ENCODE results near the gene DAG1. TPM values are rescaled to one million over a fixed set of nuclear protein-coding genes. Genes with fewer than 3 reads are reported as not detected.

Gene DAG1
- total RNA-seq, 1 experiment from 2014 or later, result 40.3 TPM

- no peak overlapping the region for H3K27ac Mint-ChIP-seq (ENCODE audit: low read depth, unreplicated experiment)
- no peaks in the 10 kb centered on the region for H3K4me1 Mint-ChIP-seq (ENCODE audit: insufficient read depth, unreplicated experiment)
- DNase-seq (ENCODE audit: unreplicated experiment), result no peak
- H3K36me3 Mint-ChIP-seq (ENCODE audit: insufficient read depth, unreplicated experiment), result peaks cover 35% of the 10 kb centered on the region
- no peak overlapping the region for H3K4me3 Mint-ChIP-seq (ENCODE audit: unreplicated experiment)
- no peak for TF ChIP-seq CTCF (IDR thresholded peaks at IDR 0.05; ENCODE audit: unreplicated experiment)
- no peaks in the 10 kb centered on the region for H3K27me3 Mint-ChIP-seq (ENCODE audit: insufficient read depth, unreplicated experiment)
- ChIA-PET CTCF (interaction anchor here (0.6 to 7.0 kb wide), 4 partner anchors 27 to 135 kb away, joined by 3 to 232 read pairs (median 4); no protein-coding TSS in a partner anchor), POLR2A (interaction anchor here (0.6 to 1.6 kb wide), 4 partner anchors 10 to 698 kb away, joined by 3 to 6 read pairs (median 4); no protein-coding TSS in a partner anchor)
- H3K9me3 Mint-ChIP-seq (ENCODE audit: unreplicated experiment), result no peaks in the 10 kb centered on the region
- intact Hi-C loops (cut with micrococcal nuclease), result no loop called here
- BruUV-seq (replicated peaks), result no TSS peak
These were observed 66.2 kb downstream of the DAG1 start for GRCh38 chr3:49535971-49536874.

- H3K36me3 Mint-ChIP-seq (ENCODE audit: insufficient read depth, unreplicated experiment), result peaks cover 27% of the 10 kb centered on the region
- no peaks in the 10 kb centered on the region for H3K27me3 Mint-ChIP-seq (ENCODE audit: insufficient read depth, unreplicated experiment)
- H3K4me3 Mint-ChIP-seq (ENCODE audit: unreplicated experiment), result no peak overlapping the region
- H3K4me1 Mint-ChIP-seq (ENCODE audit: insufficient read depth, unreplicated experiment), result no peaks in the 10 kb centered on the region
- CTCF ChIA-PET, result interaction anchor here (0.6 to 7.0 kb wide), 9 partner anchors 14 to 134 kb away, joined by 3 to 232 read pairs (median 3); no protein-coding TSS in a partner anchor
- intact Hi-C loops (cut with micrococcal nuclease), result no loop called here
- H3K9me3 Mint-ChIP-seq (ENCODE audit: unreplicated experiment), result no peaks in the 10 kb centered on the region
- no peak for TF ChIP-seq CTCF (IDR thresholded peaks at IDR 0.05; ENCODE audit: unreplicated experiment)
- DNase-seq (ENCODE audit: unreplicated experiment), result peak; percentile 8
- no peak overlapping the region for H3K27ac Mint-ChIP-seq (ENCODE audit: low read depth, unreplicated experiment)
- POLR2A ChIA-PET, result interaction anchor here (0.6 to 1.8 kb wide), 6 partner anchors 9 to 697 kb away, joined by 3 to 6 read pairs (median 4); no protein-coding TSS in a partner anchor
- BruUV-seq (replicated peaks), result no TSS peak
These were observed 66.9 kb downstream of the DAG1 start for GRCh38 chr3:49536875-49537533.

GRCh38 chr3:49539659-49540560 is 69.8 kb downstream of the DAG1 start:
- ChIA-PET CTCF (interaction anchor here (0.6 to 7.0 kb wide), 49 partner anchors 8 to 1294 kb away, joined by 3 to 232 read pairs (median 4); partner anchors contain the start of genes BSN, DAG1 and USP4), POLR2A (interaction anchor here (0.6 to 2.4 kb wide), 14 partner anchors 10 to 306 kb away, joined by 3 to 51 read pairs (median 5); partner anchors contain the start of genes BSN, DAG1, IP6K1 and MST1)
- Mint-ChIP-seq H3K4me3 (ENCODE audit: unreplicated experiment) (peak overlapping the region; percentile 70), H3K4me1 (ENCODE audit: insufficient read depth, unreplicated experiment) (no peaks in the 10 kb centered on the region), H3K9me3 (ENCODE audit: unreplicated experiment) (no peaks in the 10 kb centered on the region), H3K36me3 (ENCODE audit: insufficient read depth, unreplicated experiment) (peaks cover 9% of the 10 kb centered on the region), H3K27me3 (ENCODE audit: insufficient read depth, unreplicated experiment) (peaks cover 22% of the 10 kb centered on the region), H3K27ac (ENCODE audit: low read depth, unreplicated experiment) (no peak overlapping the region)
- intact Hi-C loops (cut with micrococcal nuclease), result loop anchor here (1.0 kb wide), 1 partner anchor 131 kb away; no protein-coding TSS in a partner anchor
- no TSS peak for BruUV-seq (replicated peaks)
- peak; percentile 82 for TF ChIP-seq CTCF (IDR thresholded peaks at IDR 0.05; ENCODE audit: unreplicated experiment)
- DNase-seq (ENCODE audit: unreplicated experiment), result peak; percentile 91
